Breast epithelium (tissue), 3 donors: Measurements from ENCODE around the gene CDH2.

ENCODE experiments used
- CTCF ChIP-seq, 3 donors: fragments of 450-650 bp; IDR thresholded peaks; one replicate each; pipeline ENCODE4 v1.5.1; 2016 to 2017; ENCODE audit warnings: antibody characterized with exemption in 3 of 3, mild to moderate bottlenecking in 3 of 3, moderate library complexity in 3 of 3
- POLR2A ChIP-seq: fragments of 450-650 bp; IDR thresholded peaks from one replicate; pipeline ENCODE4 v1.6.1; 2016; ENCODE audit warnings: antibody characterized with exemption, mild to moderate bottlenecking, moderate library complexity
- POLR2AphosphoS5 ChIP-seq, 3 donors: sonication (generic); formaldehyde crosslinking; IDR thresholded peaks; one replicate each; pipeline ENCODE4 v1.6.1; 2017; ENCODE audit warnings: antibody characterized with exemption in 3 of 3

GRCh38 chr18:28178720-28179119 is 1.8 kb upstream of the CDH2 start:
- TF ChIP-seq CTCF (IDR thresholded peaks at IDR 0.05) (no peak), POLR2A (no peak), POLR2AphosphoS5 (IDR thresholded peaks at IDR 0.05) (no peak)
